ENCODE results near the gene PRAMEF18. TPM values are rescaled to one million over a fixed set of nuclear protein-coding genes. Genes with fewer than 3 reads are reported as not detected.
"Not testable (repeated sequence)": the region's sequence is repeated elsewhere in the genome, so short reads cannot be mapped to it uniquely, and the experiment has no call there.

The PRAMEF18 gene, protein sequence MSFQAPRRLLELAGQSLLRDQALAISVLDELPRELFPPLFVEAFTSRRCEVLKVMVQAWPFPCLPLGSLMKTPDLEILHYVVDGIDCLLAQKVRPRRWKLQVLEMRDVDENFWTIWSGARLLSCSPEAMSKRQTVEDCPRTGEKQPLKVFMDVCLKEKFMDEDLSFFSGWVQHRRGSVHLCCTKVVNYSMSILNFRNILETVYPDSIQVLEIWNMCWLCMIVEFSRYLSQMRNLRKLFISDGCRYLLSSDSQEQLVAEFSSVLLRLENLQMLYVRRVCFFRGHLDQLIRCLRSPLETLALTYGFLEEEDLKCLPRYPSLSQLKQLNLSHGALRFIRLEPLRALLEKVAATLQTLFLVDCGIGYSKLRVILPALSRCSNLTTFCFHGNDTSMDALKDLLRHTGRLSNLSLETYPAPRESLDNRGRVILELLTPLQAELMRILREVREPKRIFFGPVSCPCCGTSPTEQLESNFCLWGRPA
- not detected in 2 replicates for total RNA-seq
- long read RNA-seq = 0 reads

DNA sequence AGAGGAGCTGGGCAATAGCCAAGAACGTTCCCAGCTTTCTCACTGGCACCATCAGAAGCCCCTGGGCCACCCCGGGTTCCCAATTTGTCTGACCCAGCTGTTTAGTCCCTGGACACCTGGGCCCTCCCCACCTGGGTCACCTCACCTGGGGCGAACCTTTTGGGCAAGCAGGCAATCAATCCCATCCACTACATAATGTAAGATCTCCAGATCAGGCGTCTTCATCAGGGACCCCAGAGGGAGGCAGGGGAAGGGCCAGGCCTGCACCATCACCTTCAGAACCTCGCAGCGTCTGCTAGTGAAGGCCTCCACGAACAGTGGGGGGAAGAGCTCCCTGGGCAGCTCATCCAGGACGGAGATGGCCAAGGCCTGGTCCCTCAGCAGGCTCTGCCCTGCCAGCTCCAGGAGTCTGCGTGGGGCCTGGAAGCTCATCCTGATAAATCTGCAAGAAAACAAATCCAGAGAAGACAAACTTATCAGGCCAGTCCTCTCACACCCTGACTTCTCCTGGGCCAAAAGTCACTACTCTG, at the start of gene PRAMEF18:
Gene PRAMEF18, minus strand, starts transcription at position 480 of the 530 bp plus-strand sequence. Its CDS starts 48 bp downstream, at position 432.
- not testable (repeated sequence) for H3K4me3 Mint-ChIP-seq (ENCODE audit: unreplicated experiment); H3K4me1 Mint-ChIP-seq (ENCODE audit: unreplicated experiment); H3K27ac Mint-ChIP-seq (ENCODE audit: unreplicated experiment); H3K36me3 Mint-ChIP-seq (ENCODE audit: unreplicated experiment); H3K27me3 Mint-ChIP-seq (ENCODE audit: unreplicated experiment)
- DNase-seq (ENCODE audit: extremely low spot score, unreplicated experiment) = peak; percentile 83
- peaks cover 23% of the 10 kb centered on the region for H3K9me3 Mint-ChIP-seq (ENCODE audit: unreplicated experiment)

DNA sequence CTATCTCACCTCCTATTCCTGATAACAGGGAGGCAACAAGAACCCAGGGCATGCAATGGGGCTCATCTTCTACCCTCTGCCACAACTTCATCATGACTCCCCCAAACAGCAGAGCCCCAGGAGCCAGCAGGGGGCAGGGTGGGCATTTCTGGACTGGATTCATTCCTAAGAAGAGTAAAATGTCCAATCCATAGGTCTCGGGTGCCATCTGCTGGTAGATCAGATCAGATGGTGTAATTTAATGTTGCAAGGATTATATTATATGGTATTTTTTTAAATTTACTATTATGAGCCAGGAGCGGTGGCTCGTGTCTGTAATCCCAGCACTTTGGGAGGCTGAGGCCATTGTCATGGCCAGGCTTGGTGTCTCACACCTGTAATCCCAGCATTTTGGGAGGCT, 39.2 kb upstream of the PRAMEF18 start:
- H3K36me3 Mint-ChIP-seq (ENCODE audit: unreplicated experiment); H3K27ac Mint-ChIP-seq (ENCODE audit: unreplicated experiment); H3K4me3 Mint-ChIP-seq (ENCODE audit: unreplicated experiment); H3K9me3 Mint-ChIP-seq (ENCODE audit: unreplicated experiment); H3K27me3 Mint-ChIP-seq (ENCODE audit: unreplicated experiment); DNase-seq (ENCODE audit: extremely low spot score, unreplicated experiment); H3K4me1 Mint-ChIP-seq (ENCODE audit: unreplicated experiment): not testable (repeated sequence)

DNA sequence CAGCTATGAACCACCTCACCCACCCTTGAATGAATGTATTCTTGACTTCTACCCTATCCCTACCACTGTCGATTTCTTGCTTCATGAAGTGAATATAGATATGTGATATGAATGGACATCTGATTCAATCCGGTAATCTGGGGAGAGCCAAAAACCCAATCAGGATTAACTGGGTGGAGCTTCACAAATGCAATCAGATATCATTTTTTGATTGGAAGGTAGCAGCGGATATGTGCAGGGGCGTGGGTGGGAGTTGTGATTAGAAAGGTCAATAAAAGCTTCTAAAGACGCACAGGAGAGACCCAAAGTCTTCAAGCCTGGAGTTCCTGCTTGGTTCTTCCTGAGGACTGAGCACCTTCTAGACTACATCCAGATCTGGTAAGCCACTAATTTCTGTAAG, 27.9 kb upstream of the PRAMEF18 start, which contains the start of gene PRAMEF5:
Gene PRAMEF5, plus strand, starts transcription at position 301 of the 400 bp plus-strand sequence. CDS start 5,071 bp downstream, outside the sequence.
- H3K36me3 Mint-ChIP-seq (ENCODE audit: unreplicated experiment); H3K27me3 Mint-ChIP-seq (ENCODE audit: unreplicated experiment); H3K9me3 Mint-ChIP-seq (ENCODE audit: unreplicated experiment); H3K27ac Mint-ChIP-seq (ENCODE audit: unreplicated experiment); DNase-seq (ENCODE audit: extremely low spot score, unreplicated experiment); H3K4me1 Mint-ChIP-seq (ENCODE audit: unreplicated experiment); H3K4me3 Mint-ChIP-seq (ENCODE audit: unreplicated experiment): not testable (repeated sequence)

DNA sequence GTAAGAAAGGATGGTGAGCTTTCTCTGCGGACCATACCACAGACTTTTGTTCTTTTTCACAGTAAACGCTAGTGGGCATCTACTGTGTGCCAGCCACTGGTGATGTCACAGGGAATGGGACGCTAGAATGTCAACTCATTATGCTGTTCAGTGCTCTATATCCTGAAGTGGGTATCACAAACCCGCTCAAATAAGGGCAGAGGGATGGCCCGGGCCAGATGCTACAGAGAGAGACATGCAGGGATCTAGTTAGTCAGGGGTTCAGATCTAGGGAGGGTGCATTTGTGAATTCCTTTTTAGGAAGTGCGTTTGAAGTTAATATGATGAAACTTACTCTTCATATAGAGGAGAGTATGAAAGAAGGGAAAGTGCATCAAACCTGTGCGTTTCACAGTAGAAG, 21.2 kb upstream of the PRAMEF18 start:
- H3K36me3 Mint-ChIP-seq (ENCODE audit: unreplicated experiment); H3K27ac Mint-ChIP-seq (ENCODE audit: unreplicated experiment); H3K4me1 Mint-ChIP-seq (ENCODE audit: unreplicated experiment); H3K27me3 Mint-ChIP-seq (ENCODE audit: unreplicated experiment); H3K4me3 Mint-ChIP-seq (ENCODE audit: unreplicated experiment): not testable (repeated sequence)
- DNase-seq (ENCODE audit: extremely low spot score, unreplicated experiment) = peak; percentile 82
- H3K9me3 Mint-ChIP-seq (ENCODE audit: unreplicated experiment) = peaks cover 22% of the 10 kb centered on the region

DNA sequence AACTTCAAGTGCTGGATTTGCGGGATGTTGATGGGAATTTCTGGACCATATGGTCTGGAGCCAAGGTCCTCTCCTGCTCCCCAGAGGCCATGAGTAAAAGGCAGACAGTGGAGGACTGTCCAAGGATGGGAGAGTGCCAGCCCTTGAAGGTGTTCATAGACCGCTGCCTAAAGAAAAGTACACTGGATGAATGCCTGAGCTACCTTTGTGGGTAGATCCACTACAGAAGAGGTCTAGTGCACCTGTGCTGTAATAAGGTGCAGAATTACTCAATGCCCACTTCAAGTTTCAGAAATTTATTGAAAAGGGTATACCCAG, 20.6 kb upstream of the PRAMEF18 start:
- H3K4me1 Mint-ChIP-seq (ENCODE audit: unreplicated experiment); H3K36me3 Mint-ChIP-seq (ENCODE audit: unreplicated experiment); H3K27me3 Mint-ChIP-seq (ENCODE audit: unreplicated experiment); H3K27ac Mint-ChIP-seq (ENCODE audit: unreplicated experiment); DNase-seq (ENCODE audit: extremely low spot score, unreplicated experiment); H3K4me3 Mint-ChIP-seq (ENCODE audit: unreplicated experiment): not testable (repeated sequence)
- H3K9me3 Mint-ChIP-seq (ENCODE audit: unreplicated experiment) = peaks cover 22% of the 10 kb centered on the region

DNA sequence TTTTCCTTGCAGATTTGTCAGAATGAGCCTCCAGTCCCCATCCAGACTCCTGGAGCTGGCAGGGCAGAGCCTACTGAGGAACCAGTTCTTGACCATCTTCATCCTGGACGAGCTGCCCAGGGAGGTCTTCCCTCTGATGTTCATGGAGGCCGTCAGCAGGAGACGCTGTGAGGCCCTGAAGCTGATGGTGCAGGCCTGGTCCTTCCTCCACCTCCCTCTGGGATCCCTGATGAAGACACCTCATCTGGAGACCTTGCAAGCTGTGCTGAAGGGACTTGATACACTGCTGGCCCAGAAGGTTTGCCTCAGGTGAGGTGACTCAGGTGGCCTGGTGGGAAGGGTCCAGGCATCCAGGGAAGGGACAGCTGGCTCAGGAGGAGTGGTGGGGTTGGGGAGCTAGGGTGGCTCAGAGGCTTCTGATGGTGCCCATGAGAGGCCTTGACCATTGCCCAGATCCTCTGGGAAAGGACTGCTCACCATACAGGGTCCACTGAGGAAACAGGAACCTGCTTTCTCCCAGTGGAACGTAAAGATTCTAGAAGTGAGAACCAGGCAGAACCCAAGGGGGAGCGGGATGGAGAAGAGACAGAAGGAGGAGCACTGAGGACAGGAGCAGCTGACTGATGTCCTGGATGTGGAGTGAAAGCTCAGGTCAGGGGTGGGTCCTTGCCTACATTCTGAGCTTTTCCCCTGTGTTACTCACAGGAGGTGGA, 20.0 kb upstream of the PRAMEF18 start:
- H3K36me3 Mint-ChIP-seq (ENCODE audit: unreplicated experiment); H3K4me3 Mint-ChIP-seq (ENCODE audit: unreplicated experiment); H3K27me3 Mint-ChIP-seq (ENCODE audit: unreplicated experiment); H3K4me1 Mint-ChIP-seq (ENCODE audit: unreplicated experiment); H3K27ac Mint-ChIP-seq (ENCODE audit: unreplicated experiment): not testable (repeated sequence)
- peaks cover 25% of the 10 kb centered on the region for H3K9me3 Mint-ChIP-seq (ENCODE audit: unreplicated experiment)
- peak; percentile 83 for DNase-seq (ENCODE audit: extremely low spot score, unreplicated experiment)

DNA sequence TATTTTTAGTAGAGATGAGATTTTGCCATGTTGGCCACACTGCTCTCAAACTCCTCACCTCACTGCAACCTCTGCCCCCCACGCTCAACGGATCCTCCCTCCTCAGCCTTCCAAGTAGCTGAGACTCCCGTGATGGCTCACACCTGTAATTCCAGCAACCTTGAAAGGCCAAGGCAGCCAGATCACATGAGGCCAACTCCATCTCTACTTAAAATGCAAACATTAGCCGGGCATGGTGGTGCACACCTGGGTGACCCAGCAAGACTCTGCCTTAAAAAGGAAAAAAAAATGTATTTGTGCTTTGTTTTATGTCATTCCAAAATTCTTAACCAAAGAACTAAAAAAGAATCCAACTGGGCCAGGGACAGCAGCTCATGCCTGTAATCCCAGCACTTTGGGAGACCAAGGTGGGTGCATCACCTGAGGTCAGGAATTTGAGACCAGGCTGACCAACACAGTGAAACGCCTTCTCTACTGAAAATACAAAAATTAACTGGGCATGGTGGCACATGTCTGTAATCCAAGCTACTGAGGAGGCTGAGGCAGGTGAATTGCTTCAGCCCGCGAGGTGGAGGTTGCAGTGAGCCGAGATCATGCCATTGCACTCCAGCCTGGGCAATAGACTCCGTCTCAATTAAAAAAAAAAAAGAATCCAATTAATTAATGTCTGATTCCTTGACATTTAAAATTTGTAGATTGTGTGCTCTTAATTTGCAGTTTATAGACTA, 17.7 kb upstream of the PRAMEF18 start:
- H3K27ac Mint-ChIP-seq (ENCODE audit: unreplicated experiment); H3K4me1 Mint-ChIP-seq (ENCODE audit: unreplicated experiment); H3K27me3 Mint-ChIP-seq (ENCODE audit: unreplicated experiment); H3K4me3 Mint-ChIP-seq (ENCODE audit: unreplicated experiment); H3K36me3 Mint-ChIP-seq (ENCODE audit: unreplicated experiment): not testable (repeated sequence)
- H3K9me3 Mint-ChIP-seq (ENCODE audit: unreplicated experiment) = peaks cover 31% of the 10 kb centered on the region
- peak; percentile 76 for DNase-seq (ENCODE audit: extremely low spot score, unreplicated experiment)

DNA sequence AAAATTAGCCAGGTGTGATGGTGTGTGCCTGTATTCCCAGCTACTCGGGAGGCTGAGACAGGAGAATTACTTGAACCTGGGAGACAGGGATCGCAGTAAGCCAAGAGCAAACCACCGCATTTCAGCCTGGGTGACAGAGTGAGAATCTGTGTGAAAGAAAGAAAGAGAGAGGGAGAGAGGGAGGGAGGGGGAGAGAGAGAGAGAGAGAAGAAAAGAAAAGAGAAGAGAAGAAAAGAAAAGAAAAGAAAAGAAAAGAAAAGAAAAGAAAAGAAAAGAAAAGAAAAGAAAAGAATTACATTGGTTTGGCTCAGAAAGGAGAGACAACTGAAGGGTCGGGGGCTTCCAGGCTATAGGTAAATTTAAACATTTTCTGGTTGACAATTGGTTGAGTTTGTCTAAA, 13.7 kb upstream of the PRAMEF18 start:
- not testable (repeated sequence) for DNase-seq (ENCODE audit: extremely low spot score, unreplicated experiment); H3K36me3 Mint-ChIP-seq (ENCODE audit: unreplicated experiment); H3K27ac Mint-ChIP-seq (ENCODE audit: unreplicated experiment); H3K4me1 Mint-ChIP-seq (ENCODE audit: unreplicated experiment); H3K27me3 Mint-ChIP-seq (ENCODE audit: unreplicated experiment); H3K4me3 Mint-ChIP-seq (ENCODE audit: unreplicated experiment)
- peaks cover 21% of the 10 kb centered on the region for H3K9me3 Mint-ChIP-seq (ENCODE audit: unreplicated experiment)

DNA sequence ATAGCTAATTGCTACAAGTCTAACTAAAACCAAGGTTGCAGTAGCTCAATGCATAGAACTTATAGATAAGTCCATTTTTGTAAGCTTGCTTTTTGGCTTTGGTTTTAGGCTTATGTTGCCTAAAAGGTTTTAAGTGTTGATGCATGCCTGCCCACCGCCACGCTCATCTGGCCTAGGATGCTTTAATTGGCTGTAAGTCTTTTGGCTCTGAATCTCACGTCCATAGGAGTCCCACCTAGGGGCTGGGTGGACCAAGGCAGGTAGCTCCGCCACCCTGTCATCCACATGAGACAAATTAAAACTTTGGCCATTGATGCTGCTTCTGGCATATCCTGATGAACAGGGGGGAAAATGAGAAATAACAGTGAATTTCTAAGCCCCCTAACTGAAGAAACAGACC, 11.6 kb upstream of the PRAMEF18 start:
- H3K9me3 Mint-ChIP-seq (ENCODE audit: unreplicated experiment) = peaks cover 26% of the 10 kb centered on the region
- DNase-seq (ENCODE audit: extremely low spot score, unreplicated experiment) = peak; percentile 44

DNA sequence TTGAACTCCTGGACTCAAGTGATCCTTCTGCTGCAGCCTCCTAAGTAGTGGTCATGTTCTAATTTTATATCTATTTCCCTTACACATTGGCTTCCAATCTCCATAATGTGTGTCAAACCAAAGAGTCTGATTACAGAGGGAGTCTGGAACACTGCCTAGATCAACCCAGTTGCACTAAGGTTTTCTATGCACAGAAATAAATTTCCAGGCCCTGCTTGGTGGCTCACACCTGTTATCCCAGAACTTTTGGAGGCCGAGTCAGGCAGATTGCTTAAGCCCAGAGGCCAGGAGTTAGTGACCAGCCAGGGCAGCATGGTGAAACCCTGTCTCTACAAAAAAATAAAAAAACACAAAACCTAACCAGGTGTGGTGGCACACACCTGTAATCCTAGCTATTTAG, 8.1 kb upstream of the PRAMEF18 start:
- not testable (repeated sequence) for H3K27me3 Mint-ChIP-seq (ENCODE audit: unreplicated experiment); H3K4me3 Mint-ChIP-seq (ENCODE audit: unreplicated experiment); H3K36me3 Mint-ChIP-seq (ENCODE audit: unreplicated experiment); H3K27ac Mint-ChIP-seq (ENCODE audit: unreplicated experiment); H3K4me1 Mint-ChIP-seq (ENCODE audit: unreplicated experiment)
- peaks cover 25% of the 10 kb centered on the region for H3K9me3 Mint-ChIP-seq (ENCODE audit: unreplicated experiment)
- DNase-seq (ENCODE audit: extremely low spot score, unreplicated experiment) = peak; percentile 76

More for the DNA sequence above, 11.6 kb upstream of the PRAMEF18 start:
- H3K4me3 Mint-ChIP-seq (ENCODE audit: unreplicated experiment); H3K27me3 Mint-ChIP-seq (ENCODE audit: unreplicated experiment); H3K27ac Mint-ChIP-seq (ENCODE audit: unreplicated experiment); H3K4me1 Mint-ChIP-seq (ENCODE audit: unreplicated experiment); H3K36me3 Mint-ChIP-seq (ENCODE audit: unreplicated experiment): not testable (repeated sequence)

DNA sequence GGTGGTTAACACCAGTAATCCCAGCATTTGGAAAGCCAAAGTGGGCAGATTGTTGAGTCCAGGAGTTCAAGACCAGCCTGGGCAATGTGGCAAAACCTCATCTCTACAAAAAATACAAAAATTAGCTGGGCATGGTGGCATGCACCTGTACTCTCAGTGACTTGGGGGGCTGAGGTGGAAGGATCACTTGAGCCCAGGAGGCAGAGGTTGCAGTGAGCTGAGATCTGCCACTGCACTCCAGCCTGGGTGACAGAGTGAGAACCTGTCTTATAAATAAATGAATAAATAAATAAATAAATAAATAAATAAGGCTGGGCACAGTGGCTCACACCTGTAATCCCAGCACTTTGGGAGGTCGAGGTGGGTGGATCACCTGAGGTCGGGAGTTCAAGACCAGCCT, 6.1 kb upstream of the PRAMEF18 start:
- H3K4me1 Mint-ChIP-seq (ENCODE audit: unreplicated experiment); H3K27me3 Mint-ChIP-seq (ENCODE audit: unreplicated experiment); H3K27ac Mint-ChIP-seq (ENCODE audit: unreplicated experiment); H3K4me3 Mint-ChIP-seq (ENCODE audit: unreplicated experiment); H3K36me3 Mint-ChIP-seq (ENCODE audit: unreplicated experiment): not testable (repeated sequence)
- H3K9me3 Mint-ChIP-seq (ENCODE audit: unreplicated experiment) = peaks cover 32% of the 10 kb centered on the region
- peak; percentile 42 for DNase-seq (ENCODE audit: extremely low spot score, unreplicated experiment)
